T-helper 2 cell (primary cell): ENCODE measurements around the gene SPEN.
A peak's percentile ranks its signal among the peaks of the same experiment; 100 is the strongest.

ENCODE experiments used
- DNase-seq, 5 experiments: peaks; one replicate each; pipeline versions ENCODE4 v3.0.0 to v3.0.0-alpha.2; 2012 to 2022

SPEN gene

GRCh38 chr1:15949453-15950245 lies 102.1 kb downstream of the SPEN start:
- peak; percentile 66 to 98 (median 85) for DNase-seq

- DNase-seq = peak in 2 of 5 experiments; percentile 28 to 53
These were observed 102.8 kb downstream of the SPEN start for GRCh38 chr1:15950302-15950701.

- DNase-seq = peak in 4 of 5 experiments; percentile 29 to 67 (median 42)
These were observed 103.3 kb downstream of the SPEN start for GRCh38 chr1:15950763-15951295.

GRCh38 chr1:15951341-15952153 lies 104.0 kb downstream of the SPEN start:
- peak in 1 of 5 experiments; percentile 43 for DNase-seq

- no peak for DNase-seq
These were observed 105.1 kb downstream of the SPEN start for GRCh38 chr1:15952317-15953258.

- DNase-seq = no peak
These were observed 105.8 kb downstream of the SPEN start for GRCh38 chr1:15953294-15953771.

GRCh38 chr1:15953791-15954241 lies 106.3 kb downstream of the SPEN start:
- no peak for DNase-seq

GRCh38 chr1:15954316-15954715 lies 106.8 kb downstream of the SPEN start:
- no peak for DNase-seq

- DNase-seq = no peak
These were observed 108.0 kb downstream of the SPEN start for GRCh38 chr1:15955552-15955951.

- DNase-seq = no peak
These were observed 108.6 kb downstream of the SPEN start for GRCh38 chr1:15956150-15956549.

- no peak for DNase-seq
These were observed 110.0 kb downstream of the SPEN start for GRCh38 chr1:15957221-15958095.

- DNase-seq = no peak
These were observed 110.6 kb downstream of the SPEN start for GRCh38 chr1:15958111-15958510.

- DNase-seq = no peak
These were observed 111.3 kb downstream of the SPEN start for GRCh38 chr1:15958793-15959192.

- no peak for DNase-seq
These were observed 111.9 kb downstream of the SPEN start for GRCh38 chr1:15959424-15959823.

GRCh38 chr1:15959827-15960446 lies 112.4 kb downstream of the SPEN start:
- DNase-seq = no peak

- no peak for DNase-seq
These were observed 113.3 kb downstream of the SPEN start for GRCh38 chr1:15960808-15961207.

- DNase-seq = no peak
These were observed 114.0 kb downstream of the SPEN start for GRCh38 chr1:15961492-15961891.

GRCh38 chr1:15962176-15962575 lies 114.7 kb downstream of the SPEN start:
- no peak for DNase-seq

- no peak for DNase-seq
These were observed 115.3 kb downstream of the SPEN start for GRCh38 chr1:15962671-15963362.

- no peak for DNase-seq
These were observed 116.0 kb downstream of the SPEN start for GRCh38 chr1:15963363-15963967.
